A549 (cell line): ENCODE data around the gene KCP.

ENCODE experiments used
- MYC ChIP-seq: IDR thresholded peaks from 2 replicates; pipeline ENCODE4 v1.6.1; 2012; ENCODE audit warnings: mild to moderate bottlenecking, inconsistent platforms, low read length, improper control_type of control experiment, borderline replicate concordance
- SREBF2 ChIP-seq: fragments of 450-650 bp; IDR thresholded peaks from 2 replicates; pipeline ENCODE4 v1.6.1; 2014; ENCODE audit warnings: mild to moderate bottlenecking, moderate library complexity
- TP53 ChIP-seq: fragments of 250-450 bp; sonication (Bioruptor Pico); IDR thresholded peaks from 2 replicates; pipeline ENCODE4 v1.5.0; 2021; ENCODE audit warnings: mild to moderate bottlenecking, moderate library complexity
- TF ChIP-seq, protein P1 (sequence below): fragments of >200 bp; sonication (Bioruptor Twin); formaldehyde crosslinking; IDR thresholded peaks from 3 replicates; pipeline ENCODE4 v1.5.1; 2016

GRCh38 chr7:128842674-128843641, 67.6 kb downstream of the KCP start:
- TF ChIP-seq, protein P1, sequence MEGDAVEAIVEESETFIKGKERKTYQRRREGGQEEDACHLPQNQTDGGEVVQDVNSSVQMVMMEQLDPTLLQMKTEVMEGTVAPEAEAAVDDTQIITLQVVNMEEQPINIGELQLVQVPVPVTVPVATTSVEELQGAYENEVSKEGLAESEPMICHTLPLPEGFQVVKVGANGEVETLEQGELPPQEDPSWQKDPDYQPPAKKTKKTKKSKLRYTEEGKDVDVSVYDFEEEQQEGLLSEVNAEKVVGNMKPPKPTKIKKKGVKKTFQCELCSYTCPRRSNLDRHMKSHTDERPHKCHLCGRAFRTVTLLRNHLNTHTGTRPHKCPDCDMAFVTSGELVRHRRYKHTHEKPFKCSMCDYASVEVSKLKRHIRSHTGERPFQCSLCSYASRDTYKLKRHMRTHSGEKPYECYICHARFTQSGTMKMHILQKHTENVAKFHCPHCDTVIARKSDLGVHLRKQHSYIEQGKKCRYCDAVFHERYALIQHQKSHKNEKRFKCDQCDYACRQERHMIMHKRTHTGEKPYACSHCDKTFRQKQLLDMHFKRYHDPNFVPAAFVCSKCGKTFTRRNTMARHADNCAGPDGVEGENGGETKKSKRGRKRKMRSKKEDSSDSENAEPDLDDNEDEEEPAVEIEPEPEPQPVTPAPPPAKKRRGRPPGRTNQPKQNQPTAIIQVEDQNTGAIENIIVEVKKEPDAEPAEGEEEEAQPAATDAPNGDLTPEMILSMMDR, result no peak
- TF ChIP-seq MYC, result no peak
- no peak for TF ChIP-seq SREBF2
- no peak for TF ChIP-seq TP53 (CRISPR knock-in tag)
